Endothelial cell of umbilical vein (primary cell): ENCODE results near the gene GAK. TPM values are rescaled to one million over a fixed set of nuclear protein-coding genes. Genes with fewer than 3 reads are reported as not detected.

ENCODE experiments used
- BruUV-seq: library from RNA; stranded (reverse); fragments of 400-500 nt; replicated peaks from 2 replicates; lab custom pipeline; 2021; lab: Mats Ljungman, UMichigan
- CTCF ChIA-PET: fragments of 300-600, 350-600 bp; sonication (Branson Sonifier 250); formaldehyde crosslinking; loops from one replicate; lab custom pipeline; 2021; ENCODE audit warnings: antibody characterized with exemption, inconsistent platforms; lab: Charles Lee
- POLR2A ChIA-PET: fragments of 300-600, 350-600 bp; sonication (Branson Sonifier 250); formaldehyde crosslinking; loops from one replicate; lab custom pipeline; 2021; ENCODE audit warnings: antibody characterized with exemption, inconsistent platforms; lab: Charles Lee
- DNase-seq: peaks from one replicate; pipeline ENCODE4 v3.0.0-alpha.2; 2011; ENCODE audit warnings: low read depth, low spot score
- FAIRE-seq: peaks from 2 replicates; lab custom pipeline; 2011; peaks lifted over from hg19 to GRCh38; lab: Jason Lieb, UNC
- H2AFZ ChIP-seq: 2 replicates; pipeline ENCODE4 v1.6.0; 2012; ENCODE audit warnings: low read depth, low read length, control low read depth, inconsistent platforms
- H3K27ac ChIP-seq: 2 replicates; pipeline ENCODE4 v1.5.1; 2011; ENCODE audit warnings: low read depth, mild to moderate bottlenecking, control low read depth, low read length, moderate library complexity; ENCODE audit not compliant: insufficient read depth
- H3K27me3 ChIP-seq, 2 experiments: 2 replicates each; pipeline versions ENCODE4 v1.6.0 to v1.6.1; 2011; ENCODE audit warnings: low read length in 2 of 2, mixed read lengths in 1 of 2; ENCODE audit not compliant: control insufficient read depth in 2 of 2, insufficient read depth in 2 of 2
- H3K36me3 ChIP-seq, 2 experiments: 2 replicates in 1 of 2; 3 replicates in 1 of 2; pipeline ENCODE4 v1.5.1; 2011; ENCODE audit warnings: low read length in 2 of 2, mild to moderate bottlenecking in 1 of 2, moderate library complexity in 1 of 2; ENCODE audit not compliant: control insufficient read depth in 2 of 2, insufficient read depth in 2 of 2; ENCODE audit errors: extremely low read depth in 1 of 2
- H3K4me1 ChIP-seq: 3 replicates; pipeline ENCODE4 v1.5.1; 2011; ENCODE audit warnings: mild to moderate bottlenecking, low read length; ENCODE audit not compliant: control insufficient read depth, insufficient read depth; ENCODE audit errors: extremely low read depth
- H3K4me2 ChIP-seq: 2 replicates; pipeline ENCODE4 v1.6.1; 2011; ENCODE audit warnings: low read length, control low read depth, mixed read lengths; ENCODE audit not compliant: insufficient read depth
- H3K4me3 ChIP-seq, 3 experiments: fragments of 200-600 bp in 1 of 3; sonication (generic), shearing (Covaris generic) in 1 of 3; replicated peaks in 1 of 3; 2 replicates each; pipeline ENCODE4 v1.5.1; 2011 to 2016; ENCODE audit warnings: control low read depth in 3 of 3, low read length in 3 of 3, mild to moderate bottlenecking in 2 of 3, inconsistent platforms in 1 of 3, low read depth in 1 of 3, moderate library complexity in 1 of 3; ENCODE audit not compliant: insufficient read depth in 1 of 3
- H3K79me2 ChIP-seq: 2 replicates; pipeline ENCODE4 v1.6.0; 2012; ENCODE audit warnings: low read length, inconsistent platforms; ENCODE audit not compliant: control insufficient read depth, insufficient read depth
- H3K9ac ChIP-seq: replicated peaks from 2 replicates; pipeline ENCODE3; 2011; ENCODE audit warnings: low read length, control low read depth; ENCODE audit not compliant: insufficient read depth; ENCODE audit errors: extremely low read depth
- H3K9me1 ChIP-seq: replicated peaks from 3 replicates; pipeline ENCODE4 v1.6.0; 2011; ENCODE audit warnings: mild to moderate bottlenecking, low read length; ENCODE audit not compliant: control insufficient read depth, insufficient read depth; ENCODE audit errors: extremely low read depth
- H3K9me3 ChIP-seq: replicated peaks from 2 replicates; pipeline ENCODE4 v1.5.1; 2012; ENCODE audit warnings: low read length, inconsistent platforms; ENCODE audit not compliant: control insufficient read depth, insufficient read depth
- H4K20me1 ChIP-seq: replicated peaks from 2 replicates; pipeline ENCODE3; 2011; ENCODE audit warnings: mild to moderate bottlenecking, low read length; ENCODE audit not compliant: control insufficient read depth, insufficient read depth; ENCODE audit errors: extremely low read depth
- CTCF ChIP-seq, 2 donors: IDR thresholded peaks; 1 replicate in 1 of 2; 2 replicates in 1 of 2; pipeline ENCODE4 v1.5.1; 2011; ENCODE audit warnings: low read length in 2 of 2, mild to moderate bottlenecking in 2 of 2, moderate library complexity in 2 of 2, control low read depth in 1 of 2, inconsistent platforms in 1 of 2, low read depth in 1 of 2; ENCODE audit not compliant: insufficient read depth in 1 of 2; ENCODE audit errors: extremely low read depth in 1 of 2
- EZH2 ChIP-seq: IDR thresholded peaks from 2 replicates; pipeline ENCODE4 v1.6.1; 2012; ENCODE audit warnings: borderline replicate concordance, low read depth, mild to moderate bottlenecking, moderate library complexity, low read length, inconsistent platforms; ENCODE audit not compliant: severe bottlenecking
- FOS ChIP-seq: IDR thresholded peaks from 2 replicates; pipeline ENCODE4 v1.6.1; 2011; ENCODE audit warnings: mild to moderate bottlenecking, low read length, moderate library complexity, borderline replicate concordance; ENCODE audit not compliant: insufficient read depth
- GATA2 ChIP-seq: IDR thresholded peaks from 2 replicates; pipeline ENCODE4 v1.7.0; 2011; ENCODE audit warnings: low read depth, mild to moderate bottlenecking, moderate library complexity, mixed read lengths, low read length; ENCODE audit not compliant: insufficient read length, insufficient read depth
- JUN ChIP-seq: IDR thresholded peaks from 2 replicates; pipeline ENCODE4 v1.6.1; 2011; ENCODE audit warnings: borderline replicate concordance, low read depth; ENCODE audit not compliant: insufficient read length, insufficient read depth
- MYC ChIP-seq: IDR thresholded peaks from one replicate; pipeline ENCODE4 v1.6.1; 2011; ENCODE audit warnings: mild to moderate bottlenecking, low read depth, low read length
- POLR2A ChIP-seq: IDR thresholded peaks from 2 replicates; pipeline ENCODE4 v1.6.1; 2012; ENCODE audit warnings: low read depth, mild to moderate bottlenecking, control low read depth, low read length
- POLR2AphosphoS5 ChIP-seq: IDR thresholded peaks from 2 replicates; pipeline ENCODE4 v1.6.1; 2012; ENCODE audit warnings: low read depth, mild to moderate bottlenecking, control low read depth, low read length, moderate library complexity; ENCODE audit not compliant: insufficient read depth
- dilution Hi-C: fragments of 300-500 bp; cut with MboI; formaldehyde crosslinking; loops from one replicate; pipeline ENCODE4 v1.15.0; 2019; ENCODE audit warnings: low sequenced_read_pairs; ENCODE audit not compliant: extremely low pct_ligation_motif_present
- intact Hi-C: fragments of 100-400 bp; cut with micrococcal nuclease; formaldehyde crosslinking; loops from one replicate; pipeline ENCODE4 v1.10.0; 2022
- polyA plus RNA-seq, 4 experiments: library from polyadenylated mRNA; depleted of rRNA in 3 of 4; stranded (reverse) in 3 of 4; unstranded in 1 of 4; fragments of >200 nt; gene quantifications; 2 replicates each; pipeline versions ENCODE4 v1.2.1 to v1.2.3, GENCODE V29; 2011 to 2012; ENCODE audit warnings: missing spikeins in 1 of 4
- total RNA-seq: library from RNA; stranded (reverse); gene quantifications from 2 replicates; pipeline ENCODE4 v1.2.3, GENCODE V29; 2021
- TF ChIP-seq, protein P1 (sequence below): IDR thresholded peaks from 2 replicates; pipeline ENCODE4 v1.6.1; 2011; ENCODE audit not compliant: insufficient read depth, insufficient read length

GAK gene
- total and polyA plus RNA-seq, 2 donors (not counting 3 experiments of a cell fraction or from before 2014, with no cell fraction given): 49.6 to 109 TPM

DNA sequence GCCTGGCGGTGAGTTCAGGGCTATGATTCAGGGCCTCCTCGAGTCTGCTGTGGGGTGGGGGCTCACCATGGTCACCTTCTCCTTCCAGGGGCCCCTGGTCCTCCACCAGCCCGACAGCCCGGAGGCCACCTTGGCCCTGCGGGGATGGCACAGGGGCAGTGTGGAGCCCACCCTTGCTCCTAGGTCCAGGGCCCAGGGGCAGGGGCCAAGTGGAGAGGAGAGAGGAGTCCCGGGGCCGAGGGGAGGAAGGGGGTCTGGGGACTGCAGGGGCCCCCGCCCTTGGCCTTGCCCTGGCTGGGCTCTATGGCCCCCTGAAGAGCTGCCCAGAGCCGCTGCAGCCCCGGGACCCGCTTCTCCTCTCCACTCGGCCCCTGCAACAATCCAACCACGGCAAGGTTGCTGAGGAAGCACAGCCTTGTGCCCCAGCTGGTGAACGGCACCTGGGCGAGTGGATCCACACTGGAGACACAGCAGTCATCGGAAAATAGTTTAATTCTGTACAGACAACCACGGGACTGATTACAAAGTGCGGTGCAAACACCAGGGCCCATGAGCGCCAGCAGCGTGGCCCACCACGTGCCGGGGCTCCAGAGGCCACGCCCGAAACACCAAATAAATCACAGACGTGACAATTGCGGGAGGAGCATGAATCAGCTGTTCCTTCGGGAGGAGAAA lies 83.2 kb downstream of the GAK start:
- H3K9me1 ChIP-seq: no peaks in the 10 kb centered on the region
- FAIRE-seq (no peak), DNase-seq (no peak)
- H3K9ac ChIP-seq: no peak overlapping the region
- H3K9me3 ChIP-seq: no peaks in the 10 kb centered on the region
- peaks cover 3 to 10% of the 10 kb centered on the region in 2 experiments for H3K36me3 ChIP-seq
- no peaks in the 10 kb centered on the region for H4K20me1 ChIP-seq
- no peak overlapping the region for H2AFZ ChIP-seq
- ChIA-PET CTCF (interaction anchor here (0.8 kb wide), 1 partner anchor 106 kb away, joined by 3 read pairs; no protein-coding TSS in a partner anchor), POLR2A (no interaction called here)
- H3K79me2 ChIP-seq: no peaks in the 10 kb centered on the region
- dilution Hi-C loops: no loop called here
- no peak overlapping the region for H3K27ac ChIP-seq
- H3K27me3 ChIP-seq: no peaks in the 10 kb centered on the region
- BruUV-seq: no TSS peak
- H3K4me3 ChIP-seq: no peak overlapping the region
- H3K4me1 ChIP-seq: no peaks in the 10 kb centered on the region
- TF ChIP-seq POLR2AphosphoS5: no peak
- no peak for TF ChIP-seq JUN
- no peak for TF ChIP-seq FOS
- TF ChIP-seq EZH2: no peak
- TF ChIP-seq POLR2A: no peak
- TF ChIP-seq GATA2: no peak
- intact Hi-C loops: no loop called here
- H3K4me2 ChIP-seq: no peak overlapping the region

DNA sequence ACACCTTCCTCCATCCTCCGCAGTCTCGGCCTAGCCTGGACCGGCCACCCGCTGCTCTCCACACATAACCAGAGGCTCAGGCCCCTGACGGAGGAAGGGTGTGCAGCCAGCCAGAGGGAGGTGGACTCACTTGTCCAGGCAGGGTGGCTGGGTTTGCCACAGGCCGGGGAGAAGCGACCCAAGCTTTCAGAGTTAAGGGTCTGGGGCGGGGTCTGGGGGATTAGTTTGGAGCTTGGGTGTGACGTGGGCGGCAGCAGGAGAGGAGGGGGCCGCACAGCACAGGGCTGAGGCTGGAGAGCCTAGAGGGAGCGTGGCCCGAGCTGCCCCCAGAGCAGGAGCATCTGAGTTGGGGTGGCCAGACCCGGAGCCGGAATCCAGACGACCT lies 83.8 kb downstream of the GAK start:
- H2AFZ ChIP-seq: no peak overlapping the region
- H4K20me1 ChIP-seq: no peaks in the 10 kb centered on the region
- FAIRE-seq (no peak), DNase-seq (no peak)
- ChIA-PET POLR2A (no interaction called here), CTCF (no interaction called here)
- no peaks in the 10 kb centered on the region for H3K4me1 ChIP-seq
- dilution Hi-C loops: no loop called here
- H3K4me2 ChIP-seq: no peak overlapping the region
- H3K79me2 ChIP-seq: no peaks in the 10 kb centered on the region
- no TSS peak for BruUV-seq
- H3K36me3 ChIP-seq: peaks cover 3 to 10% of the 10 kb centered on the region in 2 experiments
- no peak overlapping the region for H3K4me3 ChIP-seq
- H3K27me3 ChIP-seq: no peaks in the 10 kb centered on the region
- intact Hi-C loops: no loop called here
- no peak overlapping the region for H3K27ac ChIP-seq
- TF ChIP-seq FOS: no peak
- TF ChIP-seq CTCF (IDR thresholded peaks at IDR 0.05; ENCODE audit: extremely low read depth in 1 of 2, insufficient read depth in 1 of 2, low read depth in 1 of 2, low read length in 2 of 2): no peak
- TF ChIP-seq EZH2: no peak
- no peak for TF ChIP-seq GATA2
- no peak for TF ChIP-seq MYC
- TF ChIP-seq JUN: no peak
- TF ChIP-seq POLR2A: no peak
- no peak for TF ChIP-seq POLR2AphosphoS5
- TF ChIP-seq, protein P1, sequence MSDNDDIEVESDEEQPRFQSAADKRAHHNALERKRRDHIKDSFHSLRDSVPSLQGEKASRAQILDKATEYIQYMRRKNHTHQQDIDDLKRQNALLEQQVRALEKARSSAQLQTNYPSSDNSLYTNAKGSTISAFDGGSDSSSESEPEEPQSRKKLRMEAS: no peak
- H3K9me3 ChIP-seq: no peaks in the 10 kb centered on the region
- no peaks in the 10 kb centered on the region for H3K9me1 ChIP-seq
- no peak overlapping the region for H3K9ac ChIP-seq
